Ascending aorta (tissue), 2 donors: ENCODE data around the gene ENGASE. TPM values are rescaled to one million over a fixed set of nuclear protein-coding genes. Genes with fewer than 3 reads are reported as not detected.

Experiments
- DNase-seq, 2 donors: peaks; one replicate each; pipeline ENCODE4 v3.0.0-alpha.2; 2019; ENCODE audit warnings: low spot score in 2 of 2
- H3K27ac ChIP-seq, 2 donors: fragments of 200-600 bp; sonication (generic); one replicate each; pipeline ENCODE4 v1.5.1; 2016 to 2017; ENCODE audit warnings: mild to moderate bottlenecking in 1 of 2
- H3K27me3 ChIP-seq: fragments of 200-600 bp; sonication (generic); one replicate; pipeline ENCODE4 v1.5.1; 2017
- H3K36me3 ChIP-seq, 2 donors: fragments of 200-600 bp; sonication (generic); one replicate each; pipeline ENCODE4 v1.5.1; 2016
- H3K4me1 ChIP-seq, 2 donors: fragments of 200-600 bp; sonication (generic); one replicate each; pipeline ENCODE4 v1.5.1; 2016 to 2017; ENCODE audit warnings: mild to moderate bottlenecking in 1 of 2
- H3K4me3 ChIP-seq, 2 donors: fragments of 200-600 bp; sonication (generic); one replicate each; pipeline ENCODE4 v1.5.1; 2016 to 2017; ENCODE audit warnings: mild to moderate bottlenecking in 1 of 2
- H3K9me3 ChIP-seq, 2 donors: fragments of 200-600 bp; sonication (generic); one replicate each; pipeline ENCODE4 v1.5.1; 2016
- CTCF ChIP-seq, 3 experiments: fragments of 200-600 bp in 2 of 3; fragments of 450-650 bp in 1 of 3; sonication (generic) in 2 of 3; IDR thresholded peaks; one replicate each; pipeline ENCODE4 v1.5.1; 2016 to 2019; ENCODE audit warnings: antibody characterized with exemption in 3 of 3, mild to moderate bottlenecking in 1 of 3, moderate library complexity in 1 of 3
- intact Hi-C: fragments of 100-400 bp; cut with DNase I; formaldehyde crosslinking; loops from one replicate; pipeline ENCODE4 v1.15.1; 2023
- total RNA-seq: library from RNA; depleted of rRNA; stranded (reverse); fragments of >200 nt; gene quantifications from one replicate; pipeline ENCODE4 v1.1.0, GENCODE V29; 2016

The ENGASE gene
- total RNA-seq, 1 donor from 2014 or later, result 13.2 TPM

GRCh38 chr17:79132271-79133064 lies 57.8 kb downstream of the ENGASE start:
- no peak for DNase-seq
- H3K9me3 ChIP-seq, result no peaks in the 10 kb centered on the region
- no peak overlapping the region for H3K4me3 ChIP-seq
- no peak for TF ChIP-seq CTCF (IDR thresholded peaks at IDR 0.05)
- intact Hi-C loops, result no loop called here
- H3K27ac ChIP-seq, result no peak overlapping the region
- H3K4me1 ChIP-seq, result no peaks in the 10 kb centered on the region
- no peaks in the 10 kb centered on the region for H3K36me3 ChIP-seq
- H3K27me3 ChIP-seq, result no peaks in the 10 kb centered on the region

GRCh38 chr17:79133214-79133613 lies 58.6 kb downstream of the ENGASE start:
- Histone ChIP-seq H3K4me1 (no peaks in the 10 kb centered on the region), H3K27me3 (no peaks in the 10 kb centered on the region), H3K27ac (no peak overlapping the region), H3K9me3 (no peaks in the 10 kb centered on the region), H3K36me3 (no peaks in the 10 kb centered on the region), H3K4me3 (no peak overlapping the region)
- intact Hi-C loops, result no loop called here
- TF ChIP-seq CTCF (IDR thresholded peaks at IDR 0.05), result no peak
- DNase-seq, result no peak

GRCh38 chr17:79133985-79134384 lies 59.4 kb downstream of the ENGASE start:
- DNase-seq, result no peak
- no peaks in the 10 kb centered on the region for H3K27me3 ChIP-seq
- no peaks in the 10 kb centered on the region for H3K4me1 ChIP-seq
- no peak overlapping the region for H3K27ac ChIP-seq
- no peaks in the 10 kb centered on the region for H3K9me3 ChIP-seq
- no peak overlapping the region for H3K4me3 ChIP-seq
- H3K36me3 ChIP-seq, result no peaks in the 10 kb centered on the region
- intact Hi-C loops, result no loop called here
- TF ChIP-seq CTCF (IDR thresholded peaks at IDR 0.05), result no peak

DNA sequence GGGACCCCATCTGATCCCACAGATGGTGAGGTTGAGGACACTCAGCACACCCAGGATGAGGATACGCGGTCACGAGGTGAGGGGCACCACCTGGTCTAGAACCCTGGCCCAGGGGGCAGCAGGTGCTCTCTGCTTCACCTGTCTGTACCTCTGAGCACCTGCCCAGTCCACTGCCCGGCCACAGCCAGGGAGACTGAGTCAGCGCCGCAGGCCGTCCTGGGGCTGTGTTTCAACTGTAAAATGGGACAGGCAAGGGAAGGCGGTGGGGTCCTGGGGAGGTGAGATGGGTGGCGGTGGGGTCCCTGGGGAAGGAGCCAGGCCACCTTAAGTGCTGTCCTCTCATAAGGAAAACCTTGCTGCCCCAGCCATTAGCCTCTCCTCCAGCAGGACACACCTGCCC lies 60.4 kb downstream of the ENGASE start:
- no peaks in the 10 kb centered on the region for H3K27me3 ChIP-seq
- TF ChIP-seq CTCF (IDR thresholded peaks at IDR 0.05), result no peak

GRCh38 chr17:79135628-79136405 lies 61.2 kb downstream of the ENGASE start:
- intact Hi-C loops, result no loop called here
- Histone ChIP-seq H3K4me1 (no peaks in the 10 kb centered on the region), H3K27me3 (no peaks in the 10 kb centered on the region), H3K27ac (no peak overlapping the region), H3K9me3 (no peaks in the 10 kb centered on the region), H3K4me3 (no peak overlapping the region), H3K36me3 (no peaks in the 10 kb centered on the region)
- DNase-seq, result no peak
- TF ChIP-seq CTCF (IDR thresholded peaks at IDR 0.05), result no peak

More for the DNA sequence above, 60.4 kb downstream of the ENGASE start:
- intact Hi-C loops, result no loop called here
- DNase-seq, result no peak
- no peak overlapping the region for H3K27ac ChIP-seq
- no peak overlapping the region for H3K4me3 ChIP-seq
- H3K4me1 ChIP-seq, result no peaks in the 10 kb centered on the region
- H3K36me3 ChIP-seq, result no peaks in the 10 kb centered on the region
- H3K9me3 ChIP-seq, result no peaks in the 10 kb centered on the region

Other genes starting within 250 kb of the ENGASE start
- gene USP36, start 234.0 kb upstream of the ENGASE start, total RNA-seq, result 111 TPM
- 10.7 TPM for gene CEP295NL, start 171.6 kb upstream of the ENGASE start, total RNA-seq
- gene TIMP2, start 149.4 kb upstream of the ENGASE start, total RNA-seq, result 278 TPM
- 365 TPM for gene LGALS3BP, start 94.9 kb upstream of the ENGASE start, total RNA-seq
- 67.2 TPM for gene CANT1, start 65.1 kb upstream of the ENGASE start, total RNA-seq
- gene C1QTNF1, start 50.7 kb upstream of the ENGASE start, total RNA-seq, result 435 TPM